BE2C (cell line): ENCODE data around the gene ITGA1.
"Not testable (repeated sequence)": the region's sequence is repeated elsewhere in the genome, so short reads cannot be mapped to it uniquely, and the experiment has no call there.

ENCODE experiments used
- DNase-seq: peaks from one replicate; pipeline ENCODE4 v3.0.0-alpha.2; 2020
- H3K27me3 ChIP-seq: fragments of 250-450 bp; sonication (Bioruptor Pico); 2 replicates; pipeline ENCODE4 v1.5.1; 2020; ENCODE audit warnings: mild to moderate bottlenecking
- H3K36me3 ChIP-seq: fragments of 250-450 bp; sonication (Bioruptor Pico); 2 replicates; pipeline ENCODE4 v1.5.1; 2020; ENCODE audit warnings: mild to moderate bottlenecking
- H3K4me1 ChIP-seq: fragments of 250-450 bp; sonication (Bioruptor Pico); 2 replicates; pipeline ENCODE4 v1.5.1; 2020
- H3K4me3 ChIP-seq: 2 replicates; pipeline ENCODE4 v1.5.1; 2011; ENCODE audit warnings: low read depth, low read length
- H3K9me3 ChIP-seq: fragments of 250-450 bp; sonication (Bioruptor Pico); 2 replicates; pipeline ENCODE4 v1.5.1; 2020
- CTCF ChIP-seq: IDR thresholded peaks from 2 replicates; pipeline ENCODE4 v1.5.1; 2012; ENCODE audit warnings: mild to moderate bottlenecking, low read depth, low read length

The ITGA1 gene

GRCh38 chr5:52861368-52861767 is 73.7 kb downstream of the ITGA1 start:
- peaks cover 2% of the 10 kb centered on the region; the same call in 1 of the 2 replicates for H3K36me3 ChIP-seq
- no peaks in the 10 kb centered on the region for H3K27me3 ChIP-seq
- no peak overlapping the region for H3K4me3 ChIP-seq
- DNase-seq, result no peak
- TF ChIP-seq CTCF, result no peak
- no peaks in the 10 kb centered on the region for H3K9me3 ChIP-seq
- H3K4me1 ChIP-seq, result peaks cover 12% of the 10 kb centered on the region

- TF ChIP-seq CTCF, result no peak
- no peak for DNase-seq
- H3K4me3 ChIP-seq, result no peak overlapping the region
- H3K4me1 ChIP-seq, result peaks cover 15% of the 10 kb centered on the region
- H3K36me3 ChIP-seq, result peaks cover 2% of the 10 kb centered on the region; the same call in 1 of the 2 replicates
- no peaks in the 10 kb centered on the region for H3K27me3 ChIP-seq
- no peaks in the 10 kb centered on the region for H3K9me3 ChIP-seq
Measured at GRCh38 chr5:52863715-52864290, 76.1 kb downstream of the ITGA1 start.

- H3K4me3 ChIP-seq, result no peak overlapping the region
- H3K36me3 ChIP-seq, result peaks cover 2% of the 10 kb centered on the region; the same call in 1 of the 2 replicates
- no peak for TF ChIP-seq CTCF
- no peaks in the 10 kb centered on the region for H3K27me3 ChIP-seq
- H3K9me3 ChIP-seq, result no peaks in the 10 kb centered on the region
- DNase-seq, result no peak
- H3K4me1 ChIP-seq, result peaks cover 15% of the 10 kb centered on the region
Measured at GRCh38 chr5:52864371-52864770, 76.7 kb downstream of the ITGA1 start.

- H3K9me3 ChIP-seq, result no peaks in the 10 kb centered on the region
- H3K27me3 ChIP-seq, result no peaks in the 10 kb centered on the region
- TF ChIP-seq CTCF, result no peak
- peaks cover 2% of the 10 kb centered on the region; the same call in 1 of the 2 replicates for H3K36me3 ChIP-seq
- H3K4me1 ChIP-seq, result peaks cover 17% of the 10 kb centered on the region
- no peak overlapping the region for H3K4me3 ChIP-seq
- no peak for DNase-seq
Measured at GRCh38 chr5:52864884-52865283, 77.2 kb downstream of the ITGA1 start.

GRCh38 chr5:52865991-52866390 is 78.3 kb downstream of the ITGA1 start:
- DNase-seq, H3K9me3 ChIP-seq, H3K36me3 ChIP-seq, H3K27me3 ChIP-seq, H3K4me3 ChIP-seq: not testable (repeated sequence)
- peaks cover 28% of the 10 kb centered on the region for H3K4me1 ChIP-seq

- no peaks in the 10 kb centered on the region for H3K9me3 ChIP-seq
- no peak for TF ChIP-seq CTCF
- no peaks in the 10 kb centered on the region for H3K27me3 ChIP-seq
- peaks cover 28% of the 10 kb centered on the region for H3K4me1 ChIP-seq
- H3K36me3 ChIP-seq, result peaks cover 2% of the 10 kb centered on the region; the same call in 1 of the 2 replicates
- DNase-seq, result no peak
- H3K4me3 ChIP-seq, result no peak overlapping the region
Measured at GRCh38 chr5:52867809-52868208, 80.1 kb downstream of the ITGA1 start.
